ENCODE data around the gene CDC25C.

DNA sequence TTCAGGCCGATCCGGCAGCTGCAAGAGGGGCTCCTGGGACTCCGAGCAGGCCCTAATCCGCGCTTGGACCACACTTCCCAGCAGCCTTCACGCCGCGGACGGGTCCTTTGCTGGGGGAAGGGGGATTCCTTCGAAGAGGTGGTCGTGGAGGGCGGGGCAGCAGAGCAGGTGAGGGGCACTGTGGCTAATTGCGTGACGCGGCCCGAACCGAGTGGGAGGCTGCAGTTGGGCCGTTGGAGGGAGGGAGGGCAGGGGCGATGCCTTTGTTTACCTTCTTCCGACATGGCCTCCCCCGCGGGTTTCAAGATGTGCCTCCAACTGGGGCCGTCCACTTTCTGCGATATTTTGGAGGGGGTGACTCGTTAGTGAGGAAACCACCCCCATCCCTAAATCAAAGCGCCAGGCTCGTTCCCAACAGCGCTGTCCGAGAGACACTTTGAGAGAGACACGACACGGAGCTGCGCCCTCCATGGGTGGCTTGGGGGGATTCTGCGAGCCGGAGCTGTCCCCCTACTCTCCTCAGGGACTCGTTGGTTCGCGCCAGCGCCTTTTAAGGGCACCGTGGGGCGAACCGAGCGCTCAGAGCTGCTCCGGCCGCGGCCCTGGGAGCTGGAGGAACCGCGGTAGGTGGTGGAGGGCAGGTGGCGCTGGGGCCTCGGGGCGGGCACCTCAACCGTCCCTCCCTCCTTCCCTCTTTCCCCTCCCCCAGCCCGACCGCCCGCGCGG, 6.2 kb upstream of the CDC25C start, which contains the start of gene FAM53C:
- TF ChIP-seq, protein P1, sequence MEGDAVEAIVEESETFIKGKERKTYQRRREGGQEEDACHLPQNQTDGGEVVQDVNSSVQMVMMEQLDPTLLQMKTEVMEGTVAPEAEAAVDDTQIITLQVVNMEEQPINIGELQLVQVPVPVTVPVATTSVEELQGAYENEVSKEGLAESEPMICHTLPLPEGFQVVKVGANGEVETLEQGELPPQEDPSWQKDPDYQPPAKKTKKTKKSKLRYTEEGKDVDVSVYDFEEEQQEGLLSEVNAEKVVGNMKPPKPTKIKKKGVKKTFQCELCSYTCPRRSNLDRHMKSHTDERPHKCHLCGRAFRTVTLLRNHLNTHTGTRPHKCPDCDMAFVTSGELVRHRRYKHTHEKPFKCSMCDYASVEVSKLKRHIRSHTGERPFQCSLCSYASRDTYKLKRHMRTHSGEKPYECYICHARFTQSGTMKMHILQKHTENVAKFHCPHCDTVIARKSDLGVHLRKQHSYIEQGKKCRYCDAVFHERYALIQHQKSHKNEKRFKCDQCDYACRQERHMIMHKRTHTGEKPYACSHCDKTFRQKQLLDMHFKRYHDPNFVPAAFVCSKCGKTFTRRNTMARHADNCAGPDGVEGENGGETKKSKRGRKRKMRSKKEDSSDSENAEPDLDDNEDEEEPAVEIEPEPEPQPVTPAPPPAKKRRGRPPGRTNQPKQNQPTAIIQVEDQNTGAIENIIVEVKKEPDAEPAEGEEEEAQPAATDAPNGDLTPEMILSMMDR (IDR thresholded peaks at IDR 0.05; ENCODE audit: low read depth, low read length, missing input control), result no peak
- no peak for TF ChIP-seq JUND (IDR thresholded peaks at IDR 0.05)
- TF ChIP-seq, protein P2, sequence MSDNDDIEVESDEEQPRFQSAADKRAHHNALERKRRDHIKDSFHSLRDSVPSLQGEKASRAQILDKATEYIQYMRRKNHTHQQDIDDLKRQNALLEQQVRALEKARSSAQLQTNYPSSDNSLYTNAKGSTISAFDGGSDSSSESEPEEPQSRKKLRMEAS (IDR thresholded peaks at IDR 0.05), result peak; percentile 88
- TF ChIP-seq, protein P3, sequence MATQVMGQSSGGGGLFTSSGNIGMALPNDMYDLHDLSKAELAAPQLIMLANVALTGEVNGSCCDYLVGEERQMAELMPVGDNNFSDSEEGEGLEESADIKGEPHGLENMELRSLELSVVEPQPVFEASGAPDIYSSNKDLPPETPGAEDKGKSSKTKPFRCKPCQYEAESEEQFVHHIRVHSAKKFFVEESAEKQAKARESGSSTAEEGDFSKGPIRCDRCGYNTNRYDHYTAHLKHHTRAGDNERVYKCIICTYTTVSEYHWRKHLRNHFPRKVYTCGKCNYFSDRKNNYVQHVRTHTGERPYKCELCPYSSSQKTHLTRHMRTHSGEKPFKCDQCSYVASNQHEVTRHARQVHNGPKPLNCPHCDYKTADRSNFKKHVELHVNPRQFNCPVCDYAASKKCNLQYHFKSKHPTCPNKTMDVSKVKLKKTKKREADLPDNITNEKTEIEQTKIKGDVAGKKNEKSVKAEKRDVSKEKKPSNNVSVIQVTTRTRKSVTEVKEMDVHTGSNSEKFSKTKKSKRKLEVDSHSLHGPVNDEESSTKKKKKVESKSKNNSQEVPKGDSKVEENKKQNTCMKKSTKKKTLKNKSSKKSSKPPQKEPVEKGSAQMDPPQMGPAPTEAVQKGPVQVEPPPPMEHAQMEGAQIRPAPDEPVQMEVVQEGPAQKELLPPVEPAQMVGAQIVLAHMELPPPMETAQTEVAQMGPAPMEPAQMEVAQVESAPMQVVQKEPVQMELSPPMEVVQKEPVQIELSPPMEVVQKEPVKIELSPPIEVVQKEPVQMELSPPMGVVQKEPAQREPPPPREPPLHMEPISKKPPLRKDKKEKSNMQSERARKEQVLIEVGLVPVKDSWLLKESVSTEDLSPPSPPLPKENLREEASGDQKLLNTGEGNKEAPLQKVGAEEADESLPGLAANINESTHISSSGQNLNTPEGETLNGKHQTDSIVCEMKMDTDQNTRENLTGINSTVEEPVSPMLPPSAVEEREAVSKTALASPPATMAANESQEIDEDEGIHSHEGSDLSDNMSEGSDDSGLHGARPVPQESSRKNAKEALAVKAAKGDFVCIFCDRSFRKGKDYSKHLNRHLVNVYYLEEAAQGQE (IDR thresholded peaks at IDR 0.05), result peak; percentile 95
- peak; percentile 86 for TF ChIP-seq SP1 (IDR thresholded peaks at IDR 0.05)
- peak; percentile 79 for TF ChIP-seq YY1 (IDR thresholded peaks at IDR 0.05)
- TF ChIP-seq, protein P4, sequence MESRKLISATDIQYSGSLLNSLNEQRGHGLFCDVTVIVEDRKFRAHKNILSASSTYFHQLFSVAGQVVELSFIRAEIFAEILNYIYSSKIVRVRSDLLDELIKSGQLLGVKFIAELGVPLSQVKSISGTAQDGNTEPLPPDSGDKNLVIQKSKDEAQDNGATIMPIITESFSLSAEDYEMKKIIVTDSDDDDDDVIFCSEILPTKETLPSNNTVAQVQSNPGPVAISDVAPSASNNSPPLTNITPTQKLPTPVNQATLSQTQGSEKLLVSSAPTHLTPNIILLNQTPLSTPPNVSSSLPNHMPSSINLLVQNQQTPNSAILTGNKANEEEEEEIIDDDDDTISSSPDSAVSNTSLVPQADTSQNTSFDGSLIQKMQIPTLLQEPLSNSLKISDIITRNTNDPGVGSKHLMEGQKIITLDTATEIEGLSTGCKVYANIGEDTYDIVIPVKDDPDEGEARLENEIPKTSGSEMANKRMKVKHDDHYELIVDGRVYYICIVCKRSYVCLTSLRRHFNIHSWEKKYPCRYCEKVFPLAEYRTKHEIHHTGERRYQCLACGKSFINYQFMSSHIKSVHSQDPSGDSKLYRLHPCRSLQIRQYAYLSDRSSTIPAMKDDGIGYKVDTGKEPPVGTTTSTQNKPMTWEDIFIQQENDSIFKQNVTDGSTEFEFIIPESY (IDR thresholded peaks at IDR 0.05), result peak; percentile 46
- no peak for TF ChIP-seq GABPA (IDR thresholded peaks at IDR 0.05 in 1 of 2, conservative IDR thresholded peaks at IDR 0.05 in 1 of 2)

Measured in liver (tissue), 3 donors.